Endothelial cell of umbilical vein (primary cell): ENCODE data around the gene PTPRK. TPM values are rescaled to one million over a fixed set of nuclear protein-coding genes. Genes with fewer than 3 reads are reported as not detected.

Experiments used
- BruUV-seq: library from RNA; stranded (reverse); fragments of 400-500 nt; replicated peaks from 2 replicates; lab custom pipeline; 2021; lab: Mats Ljungman, UMichigan
- CTCF ChIA-PET: fragments of 300-600, 350-600 bp; sonication (Branson Sonifier 250); formaldehyde crosslinking; loops from one replicate; lab custom pipeline; 2021; ENCODE audit warnings: antibody characterized with exemption, inconsistent platforms; lab: Charles Lee
- POLR2A ChIA-PET: fragments of 300-600, 350-600 bp; sonication (Branson Sonifier 250); formaldehyde crosslinking; loops from one replicate; lab custom pipeline; 2021; ENCODE audit warnings: antibody characterized with exemption, inconsistent platforms; lab: Charles Lee
- DNase-seq: peaks from one replicate; pipeline ENCODE4 v3.0.0-alpha.2; 2011; ENCODE audit warnings: low read depth, low spot score
- FAIRE-seq: peaks from 2 replicates; lab custom pipeline; 2011; peaks lifted over from hg19 to GRCh38; lab: Jason Lieb, UNC
- H2AFZ ChIP-seq: 2 replicates; pipeline ENCODE4 v1.6.0; 2012; ENCODE audit warnings: low read depth, low read length, control low read depth, inconsistent platforms
- H3K27ac ChIP-seq: 2 replicates; pipeline ENCODE4 v1.5.1; 2011; ENCODE audit warnings: low read depth, mild to moderate bottlenecking, control low read depth, low read length, moderate library complexity; ENCODE audit not compliant: insufficient read depth
- H3K27me3 ChIP-seq, 2 experiments: 2 replicates each; pipeline versions ENCODE4 v1.6.0 to v1.6.1; 2011; ENCODE audit warnings: low read length in 2 of 2, mixed read lengths in 1 of 2; ENCODE audit not compliant: control insufficient read depth in 2 of 2, insufficient read depth in 2 of 2
- H3K36me3 ChIP-seq, 2 experiments: 2 replicates in 1 of 2; 3 replicates in 1 of 2; pipeline ENCODE4 v1.5.1; 2011; ENCODE audit warnings: low read length in 2 of 2, mild to moderate bottlenecking in 1 of 2, moderate library complexity in 1 of 2; ENCODE audit not compliant: control insufficient read depth in 2 of 2, insufficient read depth in 2 of 2; ENCODE audit errors: extremely low read depth in 1 of 2
- H3K4me1 ChIP-seq: 3 replicates; pipeline ENCODE4 v1.5.1; 2011; ENCODE audit warnings: mild to moderate bottlenecking, low read length; ENCODE audit not compliant: control insufficient read depth, insufficient read depth; ENCODE audit errors: extremely low read depth
- H3K4me2 ChIP-seq: 2 replicates; pipeline ENCODE4 v1.6.1; 2011; ENCODE audit warnings: low read length, control low read depth, mixed read lengths; ENCODE audit not compliant: insufficient read depth
- H3K4me3 ChIP-seq, 3 experiments: fragments of 200-600 bp in 1 of 3; sonication (generic), shearing (Covaris generic) in 1 of 3; replicated peaks in 1 of 3; 2 replicates each; pipeline ENCODE4 v1.5.1; 2011 to 2016; ENCODE audit warnings: control low read depth in 3 of 3, low read length in 3 of 3, mild to moderate bottlenecking in 2 of 3, inconsistent platforms in 1 of 3, low read depth in 1 of 3, moderate library complexity in 1 of 3; ENCODE audit not compliant: insufficient read depth in 1 of 3
- H3K79me2 ChIP-seq: 2 replicates; pipeline ENCODE4 v1.6.0; 2012; ENCODE audit warnings: low read length, inconsistent platforms; ENCODE audit not compliant: control insufficient read depth, insufficient read depth
- H3K9ac ChIP-seq: replicated peaks from 2 replicates; pipeline ENCODE3; 2011; ENCODE audit warnings: low read length, control low read depth; ENCODE audit not compliant: insufficient read depth; ENCODE audit errors: extremely low read depth
- H3K9me1 ChIP-seq: replicated peaks from 3 replicates; pipeline ENCODE4 v1.6.0; 2011; ENCODE audit warnings: mild to moderate bottlenecking, low read length; ENCODE audit not compliant: control insufficient read depth, insufficient read depth; ENCODE audit errors: extremely low read depth
- H3K9me3 ChIP-seq: replicated peaks from 2 replicates; pipeline ENCODE4 v1.5.1; 2012; ENCODE audit warnings: low read length, inconsistent platforms; ENCODE audit not compliant: control insufficient read depth, insufficient read depth
- H4K20me1 ChIP-seq: replicated peaks from 2 replicates; pipeline ENCODE3; 2011; ENCODE audit warnings: mild to moderate bottlenecking, low read length; ENCODE audit not compliant: control insufficient read depth, insufficient read depth; ENCODE audit errors: extremely low read depth
- EZH2 ChIP-seq: IDR thresholded peaks from 2 replicates; pipeline ENCODE4 v1.6.1; 2012; ENCODE audit warnings: borderline replicate concordance, low read depth, mild to moderate bottlenecking, moderate library complexity, low read length, inconsistent platforms; ENCODE audit not compliant: severe bottlenecking
- FOS ChIP-seq: IDR thresholded peaks from 2 replicates; pipeline ENCODE4 v1.6.1; 2011; ENCODE audit warnings: mild to moderate bottlenecking, low read length, moderate library complexity, borderline replicate concordance; ENCODE audit not compliant: insufficient read depth
- GATA2 ChIP-seq: IDR thresholded peaks from 2 replicates; pipeline ENCODE4 v1.7.0; 2011; ENCODE audit warnings: low read depth, mild to moderate bottlenecking, moderate library complexity, mixed read lengths, low read length; ENCODE audit not compliant: insufficient read length, insufficient read depth
- JUN ChIP-seq: IDR thresholded peaks from 2 replicates; pipeline ENCODE4 v1.6.1; 2011; ENCODE audit warnings: borderline replicate concordance, low read depth; ENCODE audit not compliant: insufficient read length, insufficient read depth
- MYC ChIP-seq: IDR thresholded peaks from one replicate; pipeline ENCODE4 v1.6.1; 2011; ENCODE audit warnings: mild to moderate bottlenecking, low read depth, low read length
- POLR2A ChIP-seq: IDR thresholded peaks from 2 replicates; pipeline ENCODE4 v1.6.1; 2012; ENCODE audit warnings: low read depth, mild to moderate bottlenecking, control low read depth, low read length
- POLR2AphosphoS5 ChIP-seq: IDR thresholded peaks from 2 replicates; pipeline ENCODE4 v1.6.1; 2012; ENCODE audit warnings: low read depth, mild to moderate bottlenecking, control low read depth, low read length, moderate library complexity; ENCODE audit not compliant: insufficient read depth
- dilution Hi-C: fragments of 300-500 bp; cut with MboI; formaldehyde crosslinking; loops from one replicate; pipeline ENCODE4 v1.15.0; 2019; ENCODE audit warnings: low sequenced_read_pairs; ENCODE audit not compliant: extremely low pct_ligation_motif_present
- intact Hi-C: fragments of 100-400 bp; cut with micrococcal nuclease; formaldehyde crosslinking; loops from one replicate; pipeline ENCODE4 v1.10.0; 2022
- polyA plus RNA-seq, 4 experiments: library from polyadenylated mRNA; depleted of rRNA in 3 of 4; stranded (reverse) in 3 of 4; unstranded in 1 of 4; fragments of >200 nt; gene quantifications; 2 replicates each; pipeline versions ENCODE4 v1.2.1 to v1.2.3, GENCODE V29; 2011 to 2012; ENCODE audit warnings: missing spikeins in 1 of 4
- total RNA-seq: library from RNA; stranded (reverse); gene quantifications from 2 replicates; pipeline ENCODE4 v1.2.3, GENCODE V29; 2021
- TF ChIP-seq, protein P1 (sequence below), 2 donors: IDR thresholded peaks; 1 replicate in 1 of 2; 2 replicates in 1 of 2; pipeline ENCODE4 v1.5.1; 2011; ENCODE audit warnings: low read length in 2 of 2, mild to moderate bottlenecking in 2 of 2, moderate library complexity in 2 of 2, control low read depth in 1 of 2, inconsistent platforms in 1 of 2, low read depth in 1 of 2; ENCODE audit not compliant: insufficient read depth in 1 of 2; ENCODE audit errors: extremely low read depth in 1 of 2
- TF ChIP-seq, protein P2 (sequence below): IDR thresholded peaks from 2 replicates; pipeline ENCODE4 v1.6.1; 2011; ENCODE audit not compliant: insufficient read depth, insufficient read length

PTPRK gene
- total and polyA plus RNA-seq, 2 donors (not counting 3 experiments of a cell fraction or from before 2014, with no cell fraction given): 15.2 to 74.0 TPM

DNA sequence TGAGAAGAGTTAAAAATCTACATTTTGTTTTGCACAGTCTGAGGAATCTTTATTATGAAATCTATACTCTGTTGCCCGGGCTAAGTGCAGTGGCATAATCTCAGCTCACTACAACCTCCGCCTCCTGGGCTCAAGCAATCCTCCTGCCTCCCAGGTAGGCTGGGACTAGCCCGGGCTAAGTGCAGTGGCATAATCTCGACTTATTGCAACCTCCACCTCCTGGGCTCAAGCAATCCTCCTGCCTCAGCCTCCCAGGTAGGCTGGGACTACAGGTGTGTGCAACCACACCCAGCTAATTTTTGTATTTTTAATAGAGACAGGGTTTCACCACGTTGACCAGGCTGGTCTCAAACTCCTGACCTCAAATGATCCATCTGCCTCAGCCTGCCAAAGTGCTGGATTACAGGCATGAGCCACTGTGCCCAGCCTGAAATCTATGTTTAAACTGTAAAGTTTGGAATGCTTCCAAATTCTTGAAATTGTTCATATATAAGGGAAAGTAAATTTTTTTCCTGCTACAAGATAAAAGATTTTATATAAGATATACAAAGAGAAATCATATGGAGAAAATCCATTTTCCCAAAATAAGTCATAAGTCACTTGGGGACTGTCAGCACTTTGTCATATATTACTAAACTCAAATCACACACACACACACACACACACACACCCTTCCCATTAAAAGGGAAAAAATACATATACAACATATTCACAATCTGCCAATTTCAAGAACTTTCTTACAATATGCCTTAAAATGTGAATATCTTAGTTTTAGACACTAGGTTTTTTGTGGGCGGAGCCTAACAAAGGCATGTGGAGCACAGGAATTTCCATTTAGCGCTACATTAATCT, 19.4 kb downstream of the PTPRK start:
- Histone ChIP-seq H3K4me3 (no peak overlapping the region), H3K9me3 (no peaks in the 10 kb centered on the region), H3K9me1 (no peaks in the 10 kb centered on the region), H3K79me2 (peaks cover 75% of the 10 kb centered on the region), H4K20me1 (no peaks in the 10 kb centered on the region), H3K36me3 (peaks cover 0 to 2% of the 10 kb centered on the region in 2 experiments), H3K9ac (no peak overlapping the region), H2AFZ (no peak overlapping the region), H3K4me1 (peaks cover 9% of the 10 kb centered on the region), H3K27me3 (no peaks in the 10 kb centered on the region), H3K4me2 (no peak overlapping the region), H3K27ac (no peak overlapping the region)
- intact Hi-C loops: no loop called here
- BruUV-seq: no TSS peak
- TF ChIP-seq, protein P1, sequence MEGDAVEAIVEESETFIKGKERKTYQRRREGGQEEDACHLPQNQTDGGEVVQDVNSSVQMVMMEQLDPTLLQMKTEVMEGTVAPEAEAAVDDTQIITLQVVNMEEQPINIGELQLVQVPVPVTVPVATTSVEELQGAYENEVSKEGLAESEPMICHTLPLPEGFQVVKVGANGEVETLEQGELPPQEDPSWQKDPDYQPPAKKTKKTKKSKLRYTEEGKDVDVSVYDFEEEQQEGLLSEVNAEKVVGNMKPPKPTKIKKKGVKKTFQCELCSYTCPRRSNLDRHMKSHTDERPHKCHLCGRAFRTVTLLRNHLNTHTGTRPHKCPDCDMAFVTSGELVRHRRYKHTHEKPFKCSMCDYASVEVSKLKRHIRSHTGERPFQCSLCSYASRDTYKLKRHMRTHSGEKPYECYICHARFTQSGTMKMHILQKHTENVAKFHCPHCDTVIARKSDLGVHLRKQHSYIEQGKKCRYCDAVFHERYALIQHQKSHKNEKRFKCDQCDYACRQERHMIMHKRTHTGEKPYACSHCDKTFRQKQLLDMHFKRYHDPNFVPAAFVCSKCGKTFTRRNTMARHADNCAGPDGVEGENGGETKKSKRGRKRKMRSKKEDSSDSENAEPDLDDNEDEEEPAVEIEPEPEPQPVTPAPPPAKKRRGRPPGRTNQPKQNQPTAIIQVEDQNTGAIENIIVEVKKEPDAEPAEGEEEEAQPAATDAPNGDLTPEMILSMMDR (IDR thresholded peaks at IDR 0.05; ENCODE audit: extremely low read depth in 1 of 2, insufficient read depth in 1 of 2, low read depth in 1 of 2, low read length in 2 of 2): no peak
- TF ChIP-seq POLR2A (no peak), POLR2AphosphoS5 (no peak), FOS (no peak), MYC (no peak), JUN (no peak), GATA2 (no peak), EZH2 (no peak)
- TF ChIP-seq, protein P2, sequence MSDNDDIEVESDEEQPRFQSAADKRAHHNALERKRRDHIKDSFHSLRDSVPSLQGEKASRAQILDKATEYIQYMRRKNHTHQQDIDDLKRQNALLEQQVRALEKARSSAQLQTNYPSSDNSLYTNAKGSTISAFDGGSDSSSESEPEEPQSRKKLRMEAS: no peak
- ChIA-PET POLR2A (no interaction called here), CTCF (interaction anchor here (0.9 to 1.5 kb wide), 2 partner anchors 11 to 16 kb away, joined by 3 to 7 read pairs; no protein-coding TSS in a partner anchor)
- dilution Hi-C loops: no loop called here
- DNase-seq: no peak
- no peak for FAIRE-seq
